KG1 (cell line): ENCODE data around the gene ZNHIT6.
"Not testable (repeated sequence)": the region's sequence is repeated elsewhere in the genome, so short reads cannot be mapped to it uniquely, and the experiment has no call there.

Experiments
- DNase-seq: peaks from one replicate; lab custom pipeline; 2025; lab: John Stamatoyannopoulos, UW

ZNHIT6 gene

GRCh38 chr1:85672031-85672660 lies 36.1 kb downstream of the ZNHIT6 start:
- no peak for DNase-seq

- DNase-seq, result no peak
Observed at GRCh38 chr1:85665932-85666331, 42.3 kb downstream of the ZNHIT6 start.

DNA sequence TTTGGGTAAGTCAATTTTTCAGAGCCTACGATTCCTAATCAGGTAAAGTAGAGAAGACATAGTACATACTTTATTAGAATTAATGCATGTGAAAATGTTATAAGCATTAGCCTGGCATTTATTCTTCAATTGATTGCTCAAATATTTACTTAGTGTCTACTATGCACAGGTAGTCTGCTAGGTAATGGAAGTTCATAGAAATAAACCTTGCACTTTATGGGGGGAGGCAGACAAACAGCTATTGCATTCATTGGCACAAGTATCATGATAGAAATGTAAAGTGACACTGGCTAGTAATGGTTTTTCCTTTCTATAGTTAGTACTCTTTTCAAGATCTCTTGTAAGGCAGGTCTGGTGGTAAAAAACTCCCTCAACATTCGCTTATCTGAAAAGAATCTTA lies 44.9 kb downstream of the ZNHIT6 start:
- no peak for DNase-seq

- no peak for DNase-seq
Observed at GRCh38 chr1:85661767-85662166, 46.5 kb downstream of the ZNHIT6 start.

GRCh38 chr1:85660541-85660940 lies 47.7 kb downstream of the ZNHIT6 start:
- no peak for DNase-seq

GRCh38 chr1:85659174-85659573 lies 49.1 kb downstream of the ZNHIT6 start:
- DNase-seq, result no peak

DNA sequence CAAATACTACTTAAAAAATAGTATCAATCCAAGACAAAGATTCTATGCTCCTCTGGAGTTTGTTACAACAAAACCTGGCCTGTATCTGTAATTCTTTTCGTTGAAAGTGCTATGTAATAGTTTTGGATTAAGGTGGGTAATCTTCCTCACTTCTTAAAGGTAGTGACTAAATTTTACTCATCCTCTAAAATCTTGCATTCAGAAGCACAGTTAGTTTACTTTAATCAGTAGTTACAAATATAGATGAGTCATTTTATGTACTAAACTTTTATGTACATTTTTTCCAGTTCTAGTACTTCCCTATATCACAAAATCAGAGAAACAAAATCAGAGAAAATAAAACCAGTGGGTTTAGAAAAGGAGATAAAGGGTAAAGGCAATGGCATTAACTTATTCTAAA lies 51.3 kb downstream of the ZNHIT6 start:
- no peak for DNase-seq

GRCh38 chr1:85656256-85656655 lies 52.0 kb downstream of the ZNHIT6 start:
- no peak for DNase-seq

DNA sequence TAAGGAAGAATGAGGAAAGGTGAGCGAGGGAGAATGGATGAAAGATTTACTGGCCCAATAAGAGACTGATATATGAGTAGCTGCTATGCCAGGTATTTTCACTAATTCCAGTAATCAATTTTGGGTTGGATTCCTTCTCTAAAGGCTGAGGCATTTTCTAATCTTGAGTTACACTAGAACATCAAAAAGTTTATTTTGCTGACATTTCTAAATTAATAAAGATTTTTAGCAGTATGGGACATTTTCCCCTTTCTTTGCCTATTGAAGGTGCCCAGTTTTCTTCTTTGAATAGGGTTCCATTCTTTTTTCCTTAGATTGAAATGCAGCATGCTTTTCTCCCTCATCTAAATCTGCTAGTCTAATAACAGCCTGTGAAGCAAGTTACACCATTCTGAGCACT lies 52.9 kb downstream of the ZNHIT6 start:
- DNase-seq, result no peak

GRCh38 chr1:85654066-85654782 lies 54.0 kb downstream of the ZNHIT6 start:
- no peak for DNase-seq

DNA sequence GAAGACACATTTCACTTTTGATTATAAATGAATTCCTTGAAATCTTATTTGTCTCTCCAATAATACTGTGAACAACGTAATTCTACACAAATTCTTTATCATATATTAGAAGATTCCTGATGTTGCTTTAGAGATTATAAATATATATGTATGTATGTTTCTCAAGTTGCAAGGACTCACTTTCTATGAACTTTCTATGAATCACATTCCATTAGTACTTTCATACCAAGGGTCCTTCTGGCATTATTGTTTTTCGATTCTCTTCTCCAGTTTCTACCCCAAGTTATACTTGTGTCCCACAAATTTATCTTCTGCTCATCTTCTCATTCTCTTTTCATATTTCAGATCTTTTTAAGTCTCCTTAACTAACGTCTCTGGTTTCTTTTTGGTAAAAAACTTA lies 55.9 kb downstream of the ZNHIT6 start:
- no peak for DNase-seq

DNA sequence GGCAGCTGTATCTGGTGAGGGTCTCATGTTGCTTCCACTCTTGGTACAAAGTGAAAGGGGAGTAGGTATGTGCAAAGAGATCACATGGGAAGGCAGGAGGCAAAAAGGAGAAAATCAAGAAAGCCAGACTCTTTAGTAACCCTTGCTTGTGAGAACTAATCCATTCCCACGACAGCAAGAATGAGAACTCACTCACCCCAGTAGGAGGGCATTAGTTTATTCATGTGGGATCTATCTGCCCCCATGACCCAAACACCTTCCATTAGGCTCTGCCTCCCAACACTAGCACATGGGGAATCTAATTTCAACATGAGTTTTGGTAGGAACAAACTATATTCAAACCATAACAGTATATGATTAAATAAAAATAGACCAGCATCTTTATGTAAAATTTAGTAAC lies 57.6 kb downstream of the ZNHIT6 start:
- no peak for DNase-seq

GRCh38 chr1:85649591-85649990 lies 58.6 kb downstream of the ZNHIT6 start:
- no peak for DNase-seq

- DNase-seq, result not testable (repeated sequence)
Observed at GRCh38 chr1:85641598-85642556, 66.4 kb downstream of the ZNHIT6 start.

DNA sequence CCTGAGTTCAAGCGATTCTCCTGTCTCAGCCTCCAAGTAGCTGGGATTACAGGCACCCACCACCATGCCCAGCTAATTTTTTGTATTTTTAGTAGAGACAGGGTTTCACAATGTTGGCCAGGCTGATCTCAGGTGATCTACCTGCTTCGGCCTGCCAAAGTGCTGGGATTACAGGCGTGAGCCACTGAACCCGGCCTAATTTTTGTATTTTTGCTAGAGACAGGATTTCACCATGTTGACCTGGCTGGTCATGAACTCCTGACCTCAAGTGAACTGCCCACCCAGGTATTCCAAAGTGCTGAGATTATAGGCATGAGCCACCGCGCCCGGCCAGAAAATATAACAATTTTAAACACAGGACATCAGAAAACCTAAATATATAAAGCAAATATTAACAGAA lies 68.3 kb downstream of the ZNHIT6 start:
- DNase-seq, result not testable (repeated sequence)

GRCh38 chr1:85638412-85638811 lies 69.8 kb downstream of the ZNHIT6 start:
- DNase-seq, result no peak

- no peak for DNase-seq
Observed at GRCh38 chr1:85630493-85630892, 77.7 kb downstream of the ZNHIT6 start.

DNA sequence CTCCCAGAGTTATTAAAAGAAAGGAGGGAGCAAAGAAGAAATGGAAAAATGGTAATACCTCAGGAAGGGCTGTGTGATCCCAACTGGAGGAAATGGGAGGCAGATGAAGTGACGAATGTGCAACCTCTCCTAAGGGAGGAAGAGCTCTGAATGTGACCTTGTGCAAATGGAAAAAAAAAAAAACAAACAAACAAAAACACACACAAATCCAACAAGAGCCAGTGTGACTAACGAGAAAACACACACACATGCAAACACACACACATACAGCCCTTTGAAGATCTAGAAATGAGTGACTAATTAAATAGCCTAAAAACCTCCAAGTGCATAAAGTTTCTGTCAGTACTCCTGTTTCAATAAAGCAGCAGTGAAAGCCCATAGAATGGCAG lies 78.7 kb downstream of the ZNHIT6 start:
- DNase-seq, result no peak

DNA sequence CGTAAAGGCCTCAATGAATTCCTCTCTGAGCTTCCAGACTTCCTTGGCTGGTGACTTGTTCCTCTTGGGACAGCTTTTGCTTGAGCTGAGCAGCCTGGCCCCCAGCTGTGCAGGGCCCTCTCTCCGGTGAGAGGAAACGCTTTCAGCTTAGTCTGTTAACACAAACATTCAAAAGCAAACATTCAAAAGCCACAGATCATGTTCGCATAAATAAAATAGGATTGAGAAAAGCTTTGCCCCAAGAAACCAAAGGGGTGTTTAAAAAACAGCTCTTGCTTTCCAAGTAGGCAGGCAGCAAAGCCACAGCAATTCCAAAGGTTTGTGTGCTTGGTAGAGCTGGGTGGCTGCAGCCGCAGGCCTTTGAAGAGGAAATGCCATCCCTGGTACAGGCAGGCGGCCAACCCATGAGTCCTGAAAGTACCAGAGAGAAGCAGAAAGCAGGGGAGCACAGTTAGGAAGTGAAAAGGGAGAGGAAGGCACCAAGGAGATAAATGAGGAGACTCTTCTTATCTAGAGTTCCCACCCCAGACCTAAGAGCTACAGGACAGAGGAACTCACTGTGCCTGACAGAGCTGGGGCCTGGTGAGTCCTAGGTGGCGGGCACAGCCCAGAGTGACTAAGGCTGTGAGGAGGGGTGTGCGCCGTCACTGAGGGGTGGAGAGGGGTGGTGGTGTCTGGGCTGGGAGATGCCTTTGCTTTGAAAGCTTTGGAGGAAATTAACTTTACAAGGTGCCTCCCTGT lies 79.3 kb downstream of the ZNHIT6 start:
- DNase-seq, result no peak

- DNase-seq, result no peak
Observed at GRCh38 chr1:85626818-85627217, 81.4 kb downstream of the ZNHIT6 start.

DNA sequence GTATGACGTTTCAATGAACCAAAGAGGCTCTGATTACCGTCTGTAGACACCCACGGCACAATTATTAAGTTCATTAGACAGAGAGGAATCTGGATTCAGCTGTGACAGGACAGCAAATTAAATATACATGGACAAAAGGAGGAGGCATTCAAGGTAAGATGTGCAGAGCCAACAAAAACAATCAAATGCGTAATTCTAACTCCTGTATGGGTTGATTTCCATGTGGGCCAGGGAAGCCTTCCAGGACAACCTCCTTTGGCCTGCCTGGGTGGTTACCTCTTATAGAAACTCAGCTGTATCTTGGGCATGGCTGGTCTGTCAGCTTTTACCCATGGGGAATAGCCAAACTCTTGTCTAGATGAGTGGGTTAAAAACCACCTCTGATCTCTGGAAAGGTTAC lies 83.9 kb downstream of the ZNHIT6 start:
- DNase-seq, result no peak

DNA sequence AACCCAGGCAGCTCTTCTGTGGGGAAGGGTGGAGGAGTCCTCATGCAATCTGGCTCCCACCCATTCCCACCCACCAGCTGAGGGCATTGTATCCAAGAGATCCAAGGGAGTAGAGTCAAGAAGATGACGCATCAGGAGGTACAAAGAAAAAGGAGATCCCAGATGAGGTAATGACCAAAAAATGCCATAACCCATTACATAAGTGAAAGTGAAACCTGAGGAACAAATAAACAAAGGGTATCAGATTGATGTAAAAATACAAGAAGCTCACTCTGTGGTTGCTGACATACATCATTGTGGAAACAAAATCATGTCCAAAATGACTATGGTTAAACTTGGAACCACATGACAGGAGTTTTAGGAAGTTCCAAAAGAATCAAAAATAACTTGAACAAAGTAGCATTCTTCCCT lies 85.2 kb downstream of the ZNHIT6 start:
- no peak for DNase-seq
